B cell (primary cell): ENCODE measurements around the gene TRIM62.

ENCODE experiments used
- EZH2 ChIP-seq: IDR thresholded peaks from 2 replicates; pipeline ENCODE4 v1.6.1; 2012; ENCODE audit warnings: borderline replicate concordance, low read depth, mild to moderate bottlenecking, moderate library complexity, low read length; ENCODE audit not compliant: insufficient read depth, poor library complexity, severe bottlenecking
- TF ChIP-seq, protein P1 (sequence below): fragments of 200-600 bp; IDR thresholded peaks from one replicate; pipeline ENCODE4 v1.8.0; 2022; ENCODE audit warnings: antibody characterized with exemption, mild to moderate bottlenecking

DNA sequence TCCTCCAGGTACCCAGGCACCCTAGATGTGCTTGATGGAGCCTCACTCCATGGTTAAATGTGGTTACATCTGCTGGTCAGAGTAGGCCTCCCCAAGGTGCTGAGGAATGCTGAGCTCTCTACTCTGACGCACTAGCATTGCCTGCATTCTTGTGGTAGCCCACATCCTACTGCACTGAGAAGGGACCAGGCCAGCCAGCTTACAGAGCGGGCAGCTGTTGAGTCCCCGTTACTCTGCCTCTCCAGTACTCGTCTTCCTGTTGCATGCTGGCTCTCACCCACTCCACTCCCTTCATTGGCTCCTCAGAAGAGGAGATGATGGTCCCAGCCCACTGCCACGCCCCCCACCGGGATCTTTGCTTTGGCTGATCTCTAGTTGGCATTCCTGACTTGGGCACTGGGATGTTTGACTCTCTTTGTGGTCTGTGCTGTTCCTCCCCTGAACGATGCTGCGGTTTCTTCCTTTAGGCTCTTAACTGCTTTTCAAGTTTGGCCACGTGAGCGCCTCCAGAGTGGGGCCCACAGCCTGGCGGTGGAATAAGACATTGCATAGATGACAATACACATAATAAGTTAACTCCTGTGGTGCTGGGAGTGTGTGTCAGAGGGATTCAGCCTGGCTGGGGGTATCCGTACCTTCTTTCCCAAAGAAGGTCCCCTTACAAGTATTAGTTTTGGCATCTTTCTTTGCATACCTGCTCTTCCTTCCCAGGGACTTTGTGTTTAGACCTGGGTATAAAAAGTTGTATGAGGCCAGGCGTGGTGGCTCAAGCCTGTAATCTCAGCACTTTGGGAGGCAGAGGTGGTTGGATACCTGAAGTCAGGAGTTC lies 82.3 kb downstream of the TRIM62 start:
- TF ChIP-seq, protein P1, sequence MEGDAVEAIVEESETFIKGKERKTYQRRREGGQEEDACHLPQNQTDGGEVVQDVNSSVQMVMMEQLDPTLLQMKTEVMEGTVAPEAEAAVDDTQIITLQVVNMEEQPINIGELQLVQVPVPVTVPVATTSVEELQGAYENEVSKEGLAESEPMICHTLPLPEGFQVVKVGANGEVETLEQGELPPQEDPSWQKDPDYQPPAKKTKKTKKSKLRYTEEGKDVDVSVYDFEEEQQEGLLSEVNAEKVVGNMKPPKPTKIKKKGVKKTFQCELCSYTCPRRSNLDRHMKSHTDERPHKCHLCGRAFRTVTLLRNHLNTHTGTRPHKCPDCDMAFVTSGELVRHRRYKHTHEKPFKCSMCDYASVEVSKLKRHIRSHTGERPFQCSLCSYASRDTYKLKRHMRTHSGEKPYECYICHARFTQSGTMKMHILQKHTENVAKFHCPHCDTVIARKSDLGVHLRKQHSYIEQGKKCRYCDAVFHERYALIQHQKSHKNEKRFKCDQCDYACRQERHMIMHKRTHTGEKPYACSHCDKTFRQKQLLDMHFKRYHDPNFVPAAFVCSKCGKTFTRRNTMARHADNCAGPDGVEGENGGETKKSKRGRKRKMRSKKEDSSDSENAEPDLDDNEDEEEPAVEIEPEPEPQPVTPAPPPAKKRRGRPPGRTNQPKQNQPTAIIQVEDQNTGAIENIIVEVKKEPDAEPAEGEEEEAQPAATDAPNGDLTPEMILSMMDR = no peak
- TF ChIP-seq EZH2 = no peak
